HL-60 (cell line): Measurements from ENCODE around the gene QPRT.
"Not testable (repeated sequence)": the region's sequence is repeated elsewhere in the genome, so short reads cannot be mapped to it uniquely, and the experiment has no call there.

Source experiments
- DNase-seq, 2 experiments: peaks; one replicate each; pipeline ENCODE4 v3.0.0-alpha.2; 2010 to 2020; ENCODE audit warnings: low read depth in 1 of 2, low spot score in 1 of 2
- H3K27ac ChIP-seq: fragments of 250-450 bp; sonication (Bioruptor Pico); replicated peaks from 2 replicates; pipeline ENCODE4 v1.5.1; 2020; ENCODE audit warnings: mild to moderate bottlenecking, moderate library complexity
- H3K27me3 ChIP-seq: fragments of 250-450 bp; sonication (Bioruptor Pico); 2 replicates; pipeline ENCODE4 v1.5.1; 2021; ENCODE audit warnings: mild to moderate bottlenecking, moderate library complexity; ENCODE audit not compliant: insufficient read depth, poor library complexity, severe bottlenecking
- H3K4me3 ChIP-seq: replicated peaks from 2 replicates; pipeline ENCODE4 v1.5.1; 2011; ENCODE audit warnings: mild to moderate bottlenecking, control low read depth, low read length; ENCODE audit not compliant: insufficient read depth
- GABPA ChIP-seq: IDR thresholded peaks from 2 replicates; pipeline ENCODE4 v1.6.1; 2012; ENCODE audit warnings: low read depth
- POLR2AphosphoS5 ChIP-seq: IDR thresholded peaks from 2 replicates; pipeline ENCODE4 v1.6.1; 2012; ENCODE audit warnings: low read depth
- REST ChIP-seq: IDR thresholded peaks from 2 replicates; pipeline ENCODE4 v1.6.1; 2012; ENCODE audit warnings: low read depth; ENCODE audit not compliant: insufficient replicate concordance
- SPI1 ChIP-seq: IDR thresholded peaks from 2 replicates; pipeline ENCODE4 v1.6.1; 2012; ENCODE audit warnings: low read depth, mild to moderate bottlenecking, borderline replicate concordance
- TF ChIP-seq, protein P1 (sequence below): IDR thresholded peaks from one replicate; pipeline ENCODE4 v1.5.1; 2011; ENCODE audit warnings: low read length, control low read depth, inconsistent platforms; ENCODE audit not compliant: insufficient read depth

The QPRT gene

DNA sequence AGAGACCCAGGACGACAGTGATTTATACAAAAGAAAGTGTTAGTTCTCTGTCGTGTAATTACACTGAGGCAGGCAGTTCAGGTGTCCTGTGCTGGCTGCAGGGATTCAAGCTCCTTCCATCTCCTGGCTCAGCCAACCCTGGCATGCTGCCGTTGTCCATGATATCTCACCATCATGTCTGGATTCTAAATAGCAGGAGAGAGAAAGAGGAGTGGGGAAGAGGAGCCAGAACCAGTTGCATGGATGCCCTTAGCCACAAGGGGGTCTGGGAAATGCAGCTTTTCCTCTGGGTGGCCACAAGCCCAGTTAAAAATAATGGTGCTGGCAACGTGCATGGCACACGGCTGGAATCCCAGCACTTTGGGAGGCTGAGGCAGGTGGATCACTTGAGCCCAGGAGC lies 57.1 kb downstream of the QPRT start:
- H3K4me3 ChIP-seq = no peak overlapping the region
- DNase-seq = no peak
- TF ChIP-seq, protein P1, sequence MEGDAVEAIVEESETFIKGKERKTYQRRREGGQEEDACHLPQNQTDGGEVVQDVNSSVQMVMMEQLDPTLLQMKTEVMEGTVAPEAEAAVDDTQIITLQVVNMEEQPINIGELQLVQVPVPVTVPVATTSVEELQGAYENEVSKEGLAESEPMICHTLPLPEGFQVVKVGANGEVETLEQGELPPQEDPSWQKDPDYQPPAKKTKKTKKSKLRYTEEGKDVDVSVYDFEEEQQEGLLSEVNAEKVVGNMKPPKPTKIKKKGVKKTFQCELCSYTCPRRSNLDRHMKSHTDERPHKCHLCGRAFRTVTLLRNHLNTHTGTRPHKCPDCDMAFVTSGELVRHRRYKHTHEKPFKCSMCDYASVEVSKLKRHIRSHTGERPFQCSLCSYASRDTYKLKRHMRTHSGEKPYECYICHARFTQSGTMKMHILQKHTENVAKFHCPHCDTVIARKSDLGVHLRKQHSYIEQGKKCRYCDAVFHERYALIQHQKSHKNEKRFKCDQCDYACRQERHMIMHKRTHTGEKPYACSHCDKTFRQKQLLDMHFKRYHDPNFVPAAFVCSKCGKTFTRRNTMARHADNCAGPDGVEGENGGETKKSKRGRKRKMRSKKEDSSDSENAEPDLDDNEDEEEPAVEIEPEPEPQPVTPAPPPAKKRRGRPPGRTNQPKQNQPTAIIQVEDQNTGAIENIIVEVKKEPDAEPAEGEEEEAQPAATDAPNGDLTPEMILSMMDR = no peak
- no peak for TF ChIP-seq POLR2AphosphoS5
- TF ChIP-seq REST = no peak
- TF ChIP-seq SPI1 = no peak
- TF ChIP-seq GABPA = no peak
- no peak overlapping the region for H3K27ac ChIP-seq
- no peaks in the 10 kb centered on the region for H3K27me3 ChIP-seq

GRCh38 chr16:29736764-29737163 lies 57.8 kb downstream of the QPRT start:
- Histone ChIP-seq H3K27ac (no peak overlapping the region), H3K27me3 (no peaks in the 10 kb centered on the region), H3K4me3 (no peak overlapping the region)
- DNase-seq = no peak
- TF ChIP-seq, protein P1 = no peak
- no peak for TF ChIP-seq POLR2AphosphoS5
- no peak for TF ChIP-seq SPI1
- no peak for TF ChIP-seq REST
- no peak for TF ChIP-seq GABPA

DNA sequence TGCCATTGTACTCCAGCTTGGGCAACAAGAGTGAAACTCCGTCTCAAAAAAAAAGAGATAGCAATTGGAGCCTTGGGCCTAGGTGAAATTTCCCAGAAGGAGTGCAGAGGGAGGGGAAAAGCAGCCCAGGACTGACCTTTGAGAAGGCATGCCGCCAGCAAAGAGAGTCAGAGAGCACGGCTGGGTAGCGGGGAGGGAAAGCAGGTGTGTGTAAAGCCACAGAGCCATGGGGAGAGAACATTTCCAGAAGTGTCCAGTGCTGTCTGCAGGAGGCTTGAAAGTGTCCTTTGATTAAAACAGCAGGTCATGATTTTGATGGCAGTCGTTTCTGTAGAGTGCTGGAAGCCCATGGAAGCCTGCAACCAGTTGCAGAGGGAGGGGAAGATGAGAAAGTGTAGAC lies 58.7 kb downstream of the QPRT start:
- no peak for DNase-seq
- Histone ChIP-seq H3K27me3 (no peaks in the 10 kb centered on the region), H3K4me3 (no peak overlapping the region), H3K27ac (no peak overlapping the region)
- TF ChIP-seq, protein P1 = no peak
- TF ChIP-seq GABPA = no peak

GRCh38 chr16:29738514-29738913 lies 59.5 kb downstream of the QPRT start:
- Histone ChIP-seq H3K4me3 (no peak overlapping the region), H3K27ac (0 out of 2 replicates have a peak overlapping the region, but pooled peaks have one; percentile 12), H3K27me3 (no peaks in the 10 kb centered on the region)
- DNase-seq = peak in 1 of 2 experiments; percentile 47
- TF ChIP-seq SPI1 = no peak
- TF ChIP-seq GABPA = no peak
- no peak for TF ChIP-seq POLR2AphosphoS5
- TF ChIP-seq, protein P1 = no peak
- no peak for TF ChIP-seq REST

- DNase-seq = not testable (repeated sequence)
These were observed 61.1 kb downstream of the QPRT start for GRCh38 chr16:29739927-29740629.

More at GRCh38 chr16:29739927-29740629, 61.1 kb downstream of the QPRT start:
- peak overlapping the region; percentile 64 for H3K27ac ChIP-seq
- H3K27me3 ChIP-seq, H3K4me3 ChIP-seq: not testable (repeated sequence)
